Sigmoid colon (tissue), 4 donors: ENCODE measurements around the gene CCDC69.

Experiments
- POLR2A ChIP-seq, 2 donors: fragments of 450-650 bp; IDR thresholded peaks; one replicate each; pipeline ENCODE4 v1.6.1; 2016; ENCODE audit warnings: antibody characterized with exemption in 2 of 2, mild to moderate bottlenecking in 2 of 2, moderate library complexity in 2 of 2
- POLR2AphosphoS5 ChIP-seq, 4 donors: sonication (generic); formaldehyde crosslinking; IDR thresholded peaks; one replicate each; pipeline ENCODE4 v1.6.1; 2017; ENCODE audit warnings: antibody characterized with exemption in 4 of 4
- TF ChIP-seq, protein P1 (sequence below), 4 experiments: fragments of 450-650 bp in 3 of 4; fragments of 200-600 bp in 1 of 4; IDR thresholded peaks; one replicate each; pipeline ENCODE4 v1.5.1; 2016 to 2019; ENCODE audit warnings: antibody characterized with exemption in 4 of 4, mild to moderate bottlenecking in 3 of 4, moderate library complexity in 2 of 4

DNA sequence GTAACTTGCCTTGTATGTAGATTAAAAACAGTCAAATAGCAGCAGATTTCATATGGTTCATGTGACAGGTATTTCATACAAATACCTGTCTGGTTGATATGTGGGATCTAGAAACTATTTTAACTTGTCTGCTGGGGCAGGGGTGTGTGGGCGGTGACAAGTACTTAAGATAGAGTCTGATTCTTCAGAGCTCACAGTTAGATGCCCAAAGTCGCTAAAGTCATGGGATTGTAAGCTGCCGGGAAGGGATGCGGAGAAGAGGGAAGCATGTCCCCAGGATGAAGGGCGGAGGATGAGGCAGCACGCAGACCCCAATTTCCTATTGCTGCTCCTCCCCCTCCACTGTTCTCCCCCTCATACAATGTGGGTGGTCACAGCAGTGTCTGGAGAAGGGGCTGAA lies 79.6 kb downstream of the CCDC69 start:
- TF ChIP-seq, protein P1, sequence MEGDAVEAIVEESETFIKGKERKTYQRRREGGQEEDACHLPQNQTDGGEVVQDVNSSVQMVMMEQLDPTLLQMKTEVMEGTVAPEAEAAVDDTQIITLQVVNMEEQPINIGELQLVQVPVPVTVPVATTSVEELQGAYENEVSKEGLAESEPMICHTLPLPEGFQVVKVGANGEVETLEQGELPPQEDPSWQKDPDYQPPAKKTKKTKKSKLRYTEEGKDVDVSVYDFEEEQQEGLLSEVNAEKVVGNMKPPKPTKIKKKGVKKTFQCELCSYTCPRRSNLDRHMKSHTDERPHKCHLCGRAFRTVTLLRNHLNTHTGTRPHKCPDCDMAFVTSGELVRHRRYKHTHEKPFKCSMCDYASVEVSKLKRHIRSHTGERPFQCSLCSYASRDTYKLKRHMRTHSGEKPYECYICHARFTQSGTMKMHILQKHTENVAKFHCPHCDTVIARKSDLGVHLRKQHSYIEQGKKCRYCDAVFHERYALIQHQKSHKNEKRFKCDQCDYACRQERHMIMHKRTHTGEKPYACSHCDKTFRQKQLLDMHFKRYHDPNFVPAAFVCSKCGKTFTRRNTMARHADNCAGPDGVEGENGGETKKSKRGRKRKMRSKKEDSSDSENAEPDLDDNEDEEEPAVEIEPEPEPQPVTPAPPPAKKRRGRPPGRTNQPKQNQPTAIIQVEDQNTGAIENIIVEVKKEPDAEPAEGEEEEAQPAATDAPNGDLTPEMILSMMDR (IDR thresholded peaks at IDR 0.05), result no peak
- no peak for TF ChIP-seq POLR2A (IDR thresholded peaks at IDR 0.05)
- TF ChIP-seq POLR2AphosphoS5 (IDR thresholded peaks at IDR 0.05), result no peak
